ENCODE data around the gene KCNK13. TPM values are rescaled to one million over a fixed set of nuclear protein-coding genes. Genes with fewer than 3 reads are reported as not detected.

The KCNK13 gene
- total RNA-seq, 1 experiment from 2014 or later = not detected

GRCh38 chr14:90039253-90040010 lies 22.4 kb upstream of the KCNK13 start:
- peaks cover 4% of the 10 kb centered on the region; the same call in 1 of the 2 replicates for H3K36me3 ChIP-seq (ENCODE audit: control insufficient read depth, insufficient read depth, low read length)
- POLR2A ChIA-PET = no interaction called here

DNA sequence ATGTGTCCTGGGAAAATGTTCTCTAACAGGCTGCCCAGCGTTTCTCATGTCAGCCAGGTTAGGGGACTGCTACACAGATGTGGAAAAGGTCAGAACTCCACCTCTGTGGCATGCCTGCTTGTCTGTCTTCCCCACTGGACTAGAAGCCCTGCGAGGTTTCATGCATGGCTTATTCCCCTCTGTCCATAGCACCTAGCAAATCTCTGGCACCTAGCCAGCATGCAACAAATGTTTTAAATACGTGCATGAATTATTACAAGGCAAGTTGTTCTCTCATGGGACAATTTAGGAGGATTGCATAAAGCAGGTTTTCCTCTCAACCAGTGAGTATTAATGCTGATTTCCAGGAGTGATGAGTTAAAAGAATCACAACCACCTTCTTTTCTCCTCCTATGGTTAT lies 21.4 kb upstream of the KCNK13 start:
- no TSS peak for BruUV-seq (replicated peaks)
- ATAC-seq = no peak
- ChIA-PET POLR2A (no interaction called here), CTCF (no interaction called here)
- intact Hi-C loops (cut with micrococcal nuclease; ENCODE audit: unreplicated experiment) = no loop called here
- TF ChIP-seq CTCF (IDR thresholded peaks at IDR 0.05) (no peak), SIN3A (IDR thresholded peaks at IDR 0.05; ENCODE audit: borderline replicate concordance, insufficient read depth, low read depth, low read length) (no peak), TCF7L2 (IDR thresholded peaks at IDR 0.05; ENCODE audit: low read depth, low read length) (no peak), POLR2AphosphoS5 (IDR thresholded peaks at IDR 0.05; ENCODE audit: low read depth, low read length) (no peak), REST (IDR thresholded peaks at IDR 0.05; ENCODE audit: insufficient read depth in 1 of 2, low read depth in 2 of 2, low read length in 1 of 2) (no peak)
- Histone ChIP-seq H3K4me1 (ENCODE audit: control insufficient read depth, insufficient read depth, low read length) (no peaks in the 10 kb centered on the region), H3K27ac (ENCODE audit: low read length) (no peak overlapping the region), H3K36me3 (ENCODE audit: control insufficient read depth, insufficient read depth, low read length) (peaks cover 3% of the 10 kb centered on the region; the same call in 1 of the 2 replicates), H3K27me3 (ENCODE audit: control insufficient read depth, insufficient read depth, low read length) (no peaks in the 10 kb centered on the region), H3K9me3 (ENCODE audit: control insufficient read depth, insufficient read depth, low read depth, low read length) (no peaks in the 10 kb centered on the region), H3K4me3 (ENCODE audit: low read depth in 2 of 2, low read length in 2 of 2) (no peak overlapping the region)
- in situ Hi-C loops (cut with HindIII; ENCODE audit: low pct_unique_long_range_greater_than_20kb, low sequenced_read_pairs) = no loop called here
- DNase-seq (ENCODE audit: low read depth, low spot score) = no peak

More at GRCh38 chr14:90039253-90040010, 22.4 kb upstream of the KCNK13 start:
- TF ChIP-seq CTCF (IDR thresholded peaks at IDR 0.05) (no peak), POLR2AphosphoS5 (IDR thresholded peaks at IDR 0.05; ENCODE audit: low read depth, low read length) (no peak)
- no peak overlapping the region for H3K4me3 ChIP-seq (ENCODE audit: low read depth in 2 of 2, low read length in 2 of 2)
- intact Hi-C loops (cut with micrococcal nuclease; ENCODE audit: unreplicated experiment) (no loop called here), in situ Hi-C loops (cut with HindIII; ENCODE audit: low pct_unique_long_range_greater_than_20kb, low sequenced_read_pairs) (no loop called here)
- CTCF ChIA-PET = no interaction called here
- no peaks in the 10 kb centered on the region for H3K4me1 ChIP-seq (ENCODE audit: control insufficient read depth, insufficient read depth, low read length)
- BruUV-seq (replicated peaks) = no TSS peak
- ATAC-seq = no peak
- no peak for DNase-seq (ENCODE audit: low read depth, low spot score)
- H3K27me3 ChIP-seq (ENCODE audit: control insufficient read depth, insufficient read depth, low read length) = no peaks in the 10 kb centered on the region
- H3K9me3 ChIP-seq (ENCODE audit: control insufficient read depth, insufficient read depth, low read depth, low read length) = no peaks in the 10 kb centered on the region
- no peak overlapping the region for H3K27ac ChIP-seq (ENCODE audit: low read length)

Measured in Panc1 (cell line).